SH-SY5Y (cell line): ENCODE results near the gene ADARB2.

Experiments
- GATA2 ChIP-seq: IDR thresholded peaks from 2 replicates; pipeline ENCODE4 v1.6.1; 2011; ENCODE audit warnings: mild to moderate bottlenecking, low read depth, low read length
- GATA3 ChIP-seq: IDR thresholded peaks from 2 replicates; pipeline ENCODE4 v1.6.1; 2011; ENCODE audit warnings: low read depth, mild to moderate bottlenecking, low read length, moderate library complexity

- no peak for TF ChIP-seq GATA2
- no peak for TF ChIP-seq GATA3
Observed at GRCh38 chr10:1778375-1778969, 41.1 kb upstream of the ADARB2 start.
